H9 (cell line): ENCODE measurements around the gene PTN. TPM values are rescaled to one million over a fixed set of nuclear protein-coding genes. Genes with fewer than 3 reads are reported as not detected.

Source experiments
- DNase-seq: peaks from one replicate; pipeline ENCODE4 v3.0.0-alpha.2; 2017
- H2AFZ ChIP-seq: one replicate; pipeline ENCODE4 v1.6.1; 2013; ENCODE audit warnings: mild to moderate bottlenecking, low read length, control low read depth, moderate library complexity
- H2AK5ac ChIP-seq: 2 replicates; pipeline ENCODE4 v1.6.1; 2013; ENCODE audit warnings: low read length, control low read depth, mixed read lengths; ENCODE audit not compliant: insufficient read length
- H2BK120ac ChIP-seq: one replicate; pipeline ENCODE4 v1.6.1; 2013; ENCODE audit warnings: low read depth, mild to moderate bottlenecking, low read length, control low read depth, inconsistent platforms; ENCODE audit not compliant: poor library complexity, severe bottlenecking
- H2BK12ac ChIP-seq: 2 replicates; pipeline ENCODE4 v1.6.1; 2013; ENCODE audit warnings: low read length, control low read depth, mixed read lengths, low read depth; ENCODE audit not compliant: insufficient read length
- H2BK15ac ChIP-seq: 2 replicates; pipeline ENCODE4 v1.6.1; 2013; ENCODE audit warnings: low read depth, low read length, control low read depth
- H2BK20ac ChIP-seq: one replicate; pipeline ENCODE4 v1.6.1; 2013; ENCODE audit warnings: low read depth, mild to moderate bottlenecking, low read length, control low read depth, inconsistent platforms; ENCODE audit not compliant: poor library complexity, severe bottlenecking
- H2BK5ac ChIP-seq: 2 replicates; pipeline ENCODE4 v1.6.1; 2013; ENCODE audit warnings: low read length, control low read depth, mixed read lengths; ENCODE audit not compliant: insufficient read length
- H3K14ac ChIP-seq: 2 replicates; pipeline ENCODE4 v1.6.1; 2013; ENCODE audit warnings: low read length, control low read depth; ENCODE audit not compliant: insufficient read depth
- H3K18ac ChIP-seq: 2 replicates; pipeline ENCODE4 v1.6.1; 2013; ENCODE audit warnings: low read depth, mild to moderate bottlenecking, mixed read lengths, low read length, control low read depth; ENCODE audit not compliant: insufficient read length
- H3K23ac ChIP-seq: 2 replicates; pipeline ENCODE4 v1.6.1; 2013; ENCODE audit warnings: low read length, control low read depth, mixed read lengths, low read depth; ENCODE audit not compliant: insufficient read length
- H3K23me2 ChIP-seq: 2 replicates; pipeline ENCODE4 v1.6.1; 2013; ENCODE audit warnings: low read depth, mild to moderate bottlenecking, mixed read lengths, low read length, control low read depth; ENCODE audit not compliant: insufficient read length, poor library complexity, severe bottlenecking
- H3K27ac ChIP-seq: 2 replicates; pipeline ENCODE4 v1.5.1; 2013; ENCODE audit warnings: low read length, control low read depth, mixed read lengths, low read depth; ENCODE audit not compliant: insufficient read length
- H3K27me3 ChIP-seq: 2 replicates; pipeline ENCODE4 v1.6.1; 2013; ENCODE audit warnings: low read length, control low read depth, inconsistent platforms; ENCODE audit not compliant: insufficient read depth
- H3K4ac ChIP-seq: 2 replicates; pipeline ENCODE4 v1.6.1; 2013; ENCODE audit warnings: low read depth, mild to moderate bottlenecking, control low read depth, inconsistent platforms, low read length, moderate library complexity
- H3K4me1 ChIP-seq: 2 replicates; pipeline ENCODE4 v1.6.1; 2013; ENCODE audit warnings: low read length, control low read depth, inconsistent platforms; ENCODE audit not compliant: insufficient read depth
- H3K4me2 ChIP-seq: 2 replicates; pipeline ENCODE4 v1.6.1; 2013; ENCODE audit warnings: low read length, control low read depth, mixed read lengths; ENCODE audit not compliant: insufficient read length, insufficient read depth
- H3K56ac ChIP-seq: 2 replicates; pipeline ENCODE4 v1.6.1; 2013; ENCODE audit warnings: low read depth, mild to moderate bottlenecking, mixed read lengths, low read length, control low read depth; ENCODE audit not compliant: insufficient read length
- H3K79me1 ChIP-seq: 2 replicates; pipeline ENCODE4 v1.6.1; 2013; ENCODE audit warnings: low read depth, mild to moderate bottlenecking, moderate library complexity, low read length, control low read depth, inconsistent platforms; ENCODE audit not compliant: insufficient read depth, poor library complexity, severe bottlenecking
- H3K79me2 ChIP-seq: 2 replicates; pipeline ENCODE4 v1.6.1; 2013; ENCODE audit warnings: low read length, control low read depth, inconsistent platforms; ENCODE audit not compliant: insufficient read depth
- H3K9ac ChIP-seq: 2 replicates; pipeline ENCODE4 v1.6.1; 2013; ENCODE audit warnings: low read length, control low read depth, mixed read lengths; ENCODE audit not compliant: insufficient read length; ENCODE audit errors: extremely low read depth
- H3K9me3 ChIP-seq: one replicate; pipeline ENCODE4 v1.6.1; 2013; ENCODE audit warnings: low read depth, low read length, inconsistent platforms; ENCODE audit not compliant: control insufficient read depth
- H3T11ph ChIP-seq: one replicate; pipeline ENCODE4 v1.6.1; 2013; ENCODE audit warnings: mild to moderate bottlenecking, low read length, control low read depth, inconsistent platforms
- H4K20me1 ChIP-seq: one replicate; pipeline ENCODE4 v1.6.1; 2013; ENCODE audit not compliant: control insufficient read depth, insufficient read length, insufficient read depth
- H4K5ac ChIP-seq: 2 replicates; pipeline ENCODE4 v1.6.1; 2013; ENCODE audit warnings: low read depth, mild to moderate bottlenecking, mixed read lengths, low read length, control low read depth; ENCODE audit not compliant: insufficient read length
- H4K8ac ChIP-seq: replicated peaks from 2 replicates; pipeline ENCODE4 v1.6.1; 2013; ENCODE audit warnings: low read length, control low read depth, mixed read lengths, low read depth; ENCODE audit not compliant: insufficient read length
- H4K91ac ChIP-seq: 2 replicates; pipeline ENCODE4 v1.6.1; 2013; ENCODE audit warnings: low read depth, mild to moderate bottlenecking, moderate library complexity, mixed read lengths, low read length, control low read depth; ENCODE audit not compliant: insufficient read length
- H3K27ac Mint-ChIP-seq, 3 experiments: 2 replicates in 2 of 3; 3 replicates in 1 of 3; pipeline ENCODE4 v1.8.0; 2020 to 2021; ENCODE audit warnings: mixed read lengths in 3 of 3, mild to moderate bottlenecking in 1 of 3, moderate library complexity in 1 of 3
- H3K27me3 Mint-ChIP-seq: 2 replicates; pipeline ENCODE4 v1.8.0; 2021; ENCODE audit warnings: low read depth, mild to moderate bottlenecking, moderate library complexity, mixed read lengths
- H3K36me3 Mint-ChIP-seq, 3 experiments: 2 replicates in 2 of 3; 3 replicates in 1 of 3; pipeline ENCODE4 v1.8.0; 2020 to 2021; ENCODE audit warnings: low read depth in 3 of 3, mixed read lengths in 3 of 3; ENCODE audit not compliant: insufficient read depth in 1 of 3
- H3K4me1 Mint-ChIP-seq, 2 experiments: 2 replicates each; pipeline ENCODE4 v1.8.0; 2020; ENCODE audit warnings: mixed read lengths in 2 of 2
- H3K4me3 Mint-ChIP-seq, 2 experiments: 2 replicates in 1 of 2; 3 replicates in 1 of 2; pipeline ENCODE4 v1.8.0; 2020 to 2021; ENCODE audit warnings: mild to moderate bottlenecking in 2 of 2, mixed read lengths in 2 of 2, moderate library complexity in 1 of 2
- H3K9me3 Mint-ChIP-seq, 2 experiments: 2 replicates in 1 of 2; 3 replicates in 1 of 2; pipeline ENCODE4 v1.8.0; 2020; ENCODE audit warnings: mild to moderate bottlenecking in 2 of 2, mixed read lengths in 2 of 2, moderate library complexity in 1 of 2
- WGBS: extraction: QIAGEN DNeasy Blood & Tissue Kit; methylation state at CpG from one replicate; pipeline ENCODE4 v1.1.7; 2013; ENCODE audit warnings: missing lambda C conversion rate, low lambda C conversion rate, mixed read lengths; ENCODE audit not compliant: insufficient read length; ENCODE audit errors: extremely low coverage; 5-methylcytosine and 5-hydroxymethylcytosine counted together
- total RNA-seq: library from RNA; stranded (reverse); gene quantifications from 2 replicates; pipeline ENCODE4 v1.2.1, GENCODE V29; 2021
- TF ChIP-seq, protein P1 (sequence below): fragments of 200-600 bp; sonication (generic); conservative IDR thresholded peaks from 3 replicates; pipeline ENCODE4 v1.8.0; 2021; ENCODE audit warnings: antibody characterized with exemption, mild to moderate bottlenecking

PTN gene
- total RNA-seq, 1 experiment from 2014 or later, result 16.5 TPM

DNA sequence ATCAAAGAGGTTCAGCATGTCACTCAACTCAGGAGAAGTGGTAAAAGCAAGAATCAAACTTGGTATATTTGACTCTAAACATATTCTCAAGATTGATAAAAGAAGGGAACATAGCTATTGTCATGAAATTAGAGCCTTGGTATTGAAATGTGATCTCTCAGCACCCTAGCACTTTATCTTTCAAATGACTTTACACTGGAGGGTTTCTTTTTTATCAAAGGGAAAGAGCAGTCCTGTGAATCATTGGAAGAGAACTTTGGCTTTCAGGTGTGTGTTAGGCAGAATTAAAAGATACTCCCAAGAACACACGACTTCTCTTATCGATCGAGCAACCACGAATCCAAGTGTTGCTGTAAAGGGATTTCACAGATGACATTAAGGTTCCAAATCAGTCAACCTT is 54.4 kb downstream of the PTN start:
- Histone ChIP-seq H4K91ac (no peak overlapping the region), H2BK120ac (no peak overlapping the region), H3K18ac (no peak overlapping the region), H3K27ac (peak overlapping the region; percentile 13), H3K79me2 (no peaks in the 10 kb centered on the region), H2AK5ac (no peak overlapping the region), H2BK12ac (no peak overlapping the region), H3K4me2 (peak overlapping the region; percentile 27), H3K79me1 (no peaks in the 10 kb centered on the region), H3K23me2 (no peaks in the 10 kb centered on the region), H3K23ac (no peak overlapping the region), H3K14ac (no peak overlapping the region), H4K5ac (no peak overlapping the region), H2BK5ac (no peak overlapping the region), H4K20me1 (no peaks in the 10 kb centered on the region), H3K9ac (no peak overlapping the region), H2BK15ac (no peak overlapping the region), H3T11ph (no peak overlapping the region), H4K8ac (no peak overlapping the region), H3K56ac (no peak overlapping the region), H3K27me3 (no peaks in the 10 kb centered on the region), H2AFZ (no peak overlapping the region), H3K4me1 (peaks cover 6% of the 10 kb centered on the region; the same call in 1 of the 2 replicates), H3K9me3 (no peaks in the 10 kb centered on the region), H2BK20ac (no peak overlapping the region), H3K4ac (no peak overlapping the region)
- Mint-ChIP-seq H3K27ac (peak overlapping the region in 2 of 3 experiments; percentile 1 to 76; a peak in 4 of 7 replicates), H3K4me3 (no peak overlapping the region), H3K4me1 (peaks cover 18% of the 10 kb centered on the region in 2 experiments), H3K27me3 (no peaks in the 10 kb centered on the region), H3K36me3 (peaks cover 12 to 18% (median 14%) of the 10 kb centered on the region in 3 experiments), H3K9me3 (peaks cover 10 to 15% of the 10 kb centered on the region in 2 experiments; a peak in 3 of 5 replicates)
- TF ChIP-seq, protein P1, sequence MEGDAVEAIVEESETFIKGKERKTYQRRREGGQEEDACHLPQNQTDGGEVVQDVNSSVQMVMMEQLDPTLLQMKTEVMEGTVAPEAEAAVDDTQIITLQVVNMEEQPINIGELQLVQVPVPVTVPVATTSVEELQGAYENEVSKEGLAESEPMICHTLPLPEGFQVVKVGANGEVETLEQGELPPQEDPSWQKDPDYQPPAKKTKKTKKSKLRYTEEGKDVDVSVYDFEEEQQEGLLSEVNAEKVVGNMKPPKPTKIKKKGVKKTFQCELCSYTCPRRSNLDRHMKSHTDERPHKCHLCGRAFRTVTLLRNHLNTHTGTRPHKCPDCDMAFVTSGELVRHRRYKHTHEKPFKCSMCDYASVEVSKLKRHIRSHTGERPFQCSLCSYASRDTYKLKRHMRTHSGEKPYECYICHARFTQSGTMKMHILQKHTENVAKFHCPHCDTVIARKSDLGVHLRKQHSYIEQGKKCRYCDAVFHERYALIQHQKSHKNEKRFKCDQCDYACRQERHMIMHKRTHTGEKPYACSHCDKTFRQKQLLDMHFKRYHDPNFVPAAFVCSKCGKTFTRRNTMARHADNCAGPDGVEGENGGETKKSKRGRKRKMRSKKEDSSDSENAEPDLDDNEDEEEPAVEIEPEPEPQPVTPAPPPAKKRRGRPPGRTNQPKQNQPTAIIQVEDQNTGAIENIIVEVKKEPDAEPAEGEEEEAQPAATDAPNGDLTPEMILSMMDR, result no peak
- no peak for DNase-seq
- WGBS, result no CpG with 5 or more reads among the region's 4 CpGs
